ENCODE results near the gene HAUS1. TPM values are rescaled to one million over a fixed set of nuclear protein-coding genes. Genes with fewer than 3 reads are reported as not detected.

HAUS1 gene
- total and polyA plus RNA-seq, 2 experiments from 2014 or later = 163 to 216 TPM

DNA sequence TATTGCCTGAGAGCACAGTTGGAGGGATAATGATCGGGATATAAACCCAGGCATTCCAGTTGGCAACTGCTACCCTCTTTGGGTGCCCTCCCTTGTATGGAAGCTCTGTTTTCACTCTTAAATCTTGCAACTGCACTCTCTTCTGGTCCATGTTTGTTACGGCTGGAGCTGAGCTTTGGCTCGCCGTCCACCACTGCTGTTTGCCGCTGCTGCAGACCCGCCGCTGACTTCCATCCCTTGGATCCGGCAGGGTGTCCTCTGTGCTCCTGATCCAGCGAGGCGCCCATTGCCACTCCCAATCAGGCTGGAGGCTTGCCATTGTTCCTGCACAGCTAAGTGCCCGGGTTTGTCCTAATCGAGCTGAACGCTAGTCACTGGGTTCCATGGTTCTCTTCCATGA lies 60.7 kb downstream of the HAUS1 start:
- H3K27me3 Mint-ChIP-seq (ENCODE audit: insufficient read depth, low read depth, poor library complexity) = peaks cover 16% of the 10 kb centered on the region
- H3K27me3 ChIP-seq (ENCODE audit: insufficient read depth) = no peaks in the 10 kb centered on the region
- H3K79me2 ChIP-seq (replicated peaks; ENCODE audit: insufficient read depth) = no peaks in the 10 kb centered on the region
- no peaks in the 10 kb centered on the region for H3F3A ChIP-seq (replicated peaks; ENCODE audit: low read depth)
- no peak overlapping the region for H3K27ac ChIP-seq (ENCODE audit: low read depth)
- ATAC-seq (no peak), DNase-seq (ENCODE audit: low spot score) (no peak)
- no peak overlapping the region for H3K4me3 Mint-ChIP-seq
- no peaks in the 10 kb centered on the region for H4K20me1 ChIP-seq (replicated peaks; ENCODE audit: insufficient read depth)
- peaks cover 17% of the 10 kb centered on the region; the same call in 1 of the 2 replicates for H3K4me1 ChIP-seq (ENCODE audit: insufficient read depth)
- no peak overlapping the region for H3K4me2 ChIP-seq
- no peaks in the 10 kb centered on the region for H3K36me3 Mint-ChIP-seq (ENCODE audit: low read depth)
- 0 out of 2 replicates have a peak, but pooled peaks cover 3% of the 10 kb centered on the region for H3K9me2 ChIP-seq (ENCODE audit: insufficient read depth)
- no peak overlapping the region for H3K27ac Mint-ChIP-seq
- peaks cover 21% of the 10 kb centered on the region for H3K4me1 Mint-ChIP-seq
- no peak overlapping the region for H2AFZ ChIP-seq
- TF ChIP-seq EZH2phosphoT487 (IDR thresholded peaks at IDR 0.05; ENCODE audit: unreplicated experiment) = no peak
- TF ChIP-seq, protein P1, sequence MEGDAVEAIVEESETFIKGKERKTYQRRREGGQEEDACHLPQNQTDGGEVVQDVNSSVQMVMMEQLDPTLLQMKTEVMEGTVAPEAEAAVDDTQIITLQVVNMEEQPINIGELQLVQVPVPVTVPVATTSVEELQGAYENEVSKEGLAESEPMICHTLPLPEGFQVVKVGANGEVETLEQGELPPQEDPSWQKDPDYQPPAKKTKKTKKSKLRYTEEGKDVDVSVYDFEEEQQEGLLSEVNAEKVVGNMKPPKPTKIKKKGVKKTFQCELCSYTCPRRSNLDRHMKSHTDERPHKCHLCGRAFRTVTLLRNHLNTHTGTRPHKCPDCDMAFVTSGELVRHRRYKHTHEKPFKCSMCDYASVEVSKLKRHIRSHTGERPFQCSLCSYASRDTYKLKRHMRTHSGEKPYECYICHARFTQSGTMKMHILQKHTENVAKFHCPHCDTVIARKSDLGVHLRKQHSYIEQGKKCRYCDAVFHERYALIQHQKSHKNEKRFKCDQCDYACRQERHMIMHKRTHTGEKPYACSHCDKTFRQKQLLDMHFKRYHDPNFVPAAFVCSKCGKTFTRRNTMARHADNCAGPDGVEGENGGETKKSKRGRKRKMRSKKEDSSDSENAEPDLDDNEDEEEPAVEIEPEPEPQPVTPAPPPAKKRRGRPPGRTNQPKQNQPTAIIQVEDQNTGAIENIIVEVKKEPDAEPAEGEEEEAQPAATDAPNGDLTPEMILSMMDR (conservative IDR thresholded peaks at IDR 0.05; ENCODE audit: low read depth in 2 of 2) = no peak
- TF ChIP-seq NANOG (IDR thresholded peaks at IDR 0.05; ENCODE audit: borderline replicate concordance) = no peak
- no peak for TF ChIP-seq POLR2AphosphoS5 (IDR thresholded peaks at IDR 0.05; ENCODE audit: low read depth)
- no peak for TF ChIP-seq JUNB (IDR thresholded peaks at IDR 0.05; ENCODE audit: unreplicated experiment)
- TF ChIP-seq, protein P2, sequence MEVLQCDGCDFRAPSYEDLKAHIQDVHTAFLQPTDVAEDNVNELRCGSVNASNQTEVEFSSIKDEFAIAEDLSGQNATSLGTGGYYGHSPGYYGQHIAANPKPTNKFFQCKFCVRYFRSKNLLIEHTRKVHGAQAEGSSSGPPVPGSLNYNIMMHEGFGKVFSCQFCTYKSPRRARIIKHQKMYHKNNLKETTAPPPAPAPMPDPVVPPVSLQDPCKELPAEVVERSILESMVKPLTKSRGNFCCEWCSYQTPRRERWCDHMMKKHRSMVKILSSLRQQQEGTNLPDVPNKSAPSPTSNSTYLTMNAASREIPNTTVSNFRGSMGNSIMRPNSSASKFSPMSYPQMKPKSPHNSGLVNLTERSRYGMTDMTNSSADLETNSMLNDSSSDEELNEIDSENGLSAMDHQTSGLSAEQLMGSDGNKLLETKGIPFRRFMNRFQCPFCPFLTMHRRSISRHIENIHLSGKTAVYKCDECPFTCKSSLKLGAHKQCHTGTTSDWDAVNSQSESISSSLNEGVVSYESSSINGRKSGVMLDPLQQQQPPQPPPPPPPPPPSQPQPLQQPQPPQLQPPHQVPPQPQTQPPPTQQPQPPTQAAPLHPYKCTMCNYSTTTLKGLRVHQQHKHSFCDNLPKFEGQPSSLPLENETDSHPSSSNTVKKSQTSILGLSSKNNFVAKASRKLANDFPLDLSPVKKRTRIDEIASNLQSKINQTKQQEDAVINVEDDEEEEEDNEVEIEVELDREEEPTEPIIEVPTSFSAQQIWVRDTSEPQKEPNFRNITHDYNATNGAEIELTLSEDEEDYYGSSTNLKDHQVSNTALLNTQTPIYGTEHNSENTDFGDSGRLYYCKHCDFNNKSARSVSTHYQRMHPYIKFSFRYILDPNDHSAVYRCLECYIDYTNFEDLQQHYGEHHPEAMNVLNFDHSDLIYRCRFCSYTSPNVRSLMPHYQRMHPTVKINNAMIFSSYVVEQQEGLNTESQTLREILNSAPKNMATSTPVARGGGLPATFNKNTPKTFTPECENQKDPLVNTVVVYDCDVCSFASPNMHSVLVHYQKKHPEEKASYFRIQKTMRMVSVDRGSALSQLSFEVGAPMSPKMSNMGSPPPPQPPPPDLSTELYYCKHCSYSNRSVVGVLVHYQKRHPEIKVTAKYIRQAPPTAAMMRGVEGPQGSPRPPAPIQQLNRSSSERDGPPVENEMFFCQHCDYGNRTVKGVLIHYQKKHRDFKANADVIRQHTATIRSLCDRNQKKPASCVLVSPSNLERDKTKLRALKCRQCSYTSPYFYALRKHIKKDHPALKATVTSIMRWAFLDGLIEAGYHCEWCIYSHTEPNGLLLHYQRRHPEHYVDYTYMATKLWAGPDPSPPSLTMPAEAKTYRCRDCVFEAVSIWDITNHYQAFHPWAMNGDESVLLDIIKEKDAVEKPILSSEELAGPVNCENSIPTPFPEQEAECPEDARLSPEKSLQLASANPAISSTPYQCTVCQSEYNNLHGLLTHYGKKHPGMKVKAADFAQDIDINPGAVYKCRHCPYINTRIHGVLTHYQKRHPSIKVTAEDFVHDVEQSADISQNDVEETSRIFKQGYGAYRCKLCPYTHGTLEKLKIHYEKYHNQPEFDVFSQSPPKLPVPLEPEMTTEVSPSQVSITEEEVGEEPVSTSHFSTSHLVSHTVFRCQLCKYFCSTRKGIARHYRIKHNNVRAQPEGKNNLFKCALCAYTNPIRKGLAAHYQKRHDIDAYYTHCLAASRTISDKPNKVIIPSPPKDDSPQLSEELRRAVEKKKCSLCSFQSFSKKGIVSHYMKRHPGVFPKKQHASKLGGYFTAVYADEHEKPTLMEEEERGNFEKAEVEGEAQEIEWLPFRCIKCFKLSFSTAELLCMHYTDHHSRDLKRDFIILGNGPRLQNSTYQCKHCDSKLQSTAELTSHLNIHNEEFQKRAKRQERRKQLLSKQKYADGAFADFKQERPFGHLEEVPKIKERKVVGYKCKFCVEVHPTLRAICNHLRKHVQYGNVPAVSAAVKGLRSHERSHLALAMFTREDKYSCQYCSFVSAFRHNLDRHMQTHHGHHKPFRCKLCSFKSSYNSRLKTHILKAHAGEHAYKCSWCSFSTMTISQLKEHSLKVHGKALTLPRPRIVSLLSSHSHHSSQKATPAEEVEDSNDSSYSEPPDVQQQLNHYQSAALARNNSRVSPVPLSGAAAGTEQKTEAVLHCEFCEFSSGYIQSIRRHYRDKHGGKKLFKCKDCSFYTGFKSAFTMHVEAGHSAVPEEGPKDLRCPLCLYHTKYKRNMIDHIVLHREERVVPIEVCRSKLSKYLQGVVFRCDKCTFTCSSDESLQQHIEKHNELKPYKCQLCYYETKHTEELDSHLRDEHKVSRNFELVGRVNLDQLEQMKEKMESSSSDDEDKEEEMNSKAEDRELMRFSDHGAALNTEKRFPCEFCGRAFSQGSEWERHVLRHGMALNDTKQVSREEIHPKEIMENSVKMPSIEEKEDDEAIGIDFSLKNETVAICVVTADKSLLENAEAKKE (CRISPR knock-in tag; IDR thresholded peaks at IDR 0.05) = no peak
- H3K9me3 Mint-ChIP-seq = no peaks in the 10 kb centered on the region
- H3K4me3 ChIP-seq = no peak overlapping the region
- no peaks in the 10 kb centered on the region for H3K36me3 ChIP-seq (ENCODE audit: insufficient read depth)

Data from GM23338 (cell line).